ENCODE results near the gene C2orf78.
A peak's percentile ranks its signal among the peaks of the same experiment; 100 is the strongest.
"Not testable (repeated sequence)": the region's sequence is repeated elsewhere in the genome, so short reads cannot be mapped to it uniquely, and the experiment has no call there.

The C2orf78 gene

DNA sequence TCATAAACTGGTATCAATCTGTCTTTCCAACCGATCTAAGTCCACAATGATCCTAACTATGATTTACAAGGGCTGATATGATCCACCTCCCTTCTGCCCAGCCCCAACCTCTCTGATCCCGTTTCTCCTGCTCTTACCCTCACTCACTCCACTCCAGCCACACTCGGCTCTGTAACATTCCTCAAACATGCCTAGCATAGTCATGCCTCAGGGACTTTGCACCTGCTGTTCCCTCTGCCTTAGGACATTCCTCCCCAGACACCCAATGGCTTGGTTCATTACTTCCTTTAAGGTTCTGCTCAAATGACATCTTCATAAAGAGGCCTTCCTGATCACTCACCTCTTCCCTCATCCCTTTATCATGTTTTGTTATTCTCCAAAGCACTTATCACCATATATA is 13.3 kb upstream of the C2orf78 start:
- no peak for TF ChIP-seq CTCF (IDR thresholded peaks at IDR 0.05; ENCODE audit: insufficient read depth, missing control alignments)
- FAIRE-seq (no peak), DNase-seq (ENCODE audit: insufficient read length, low spot score) (no peak)

DNA sequence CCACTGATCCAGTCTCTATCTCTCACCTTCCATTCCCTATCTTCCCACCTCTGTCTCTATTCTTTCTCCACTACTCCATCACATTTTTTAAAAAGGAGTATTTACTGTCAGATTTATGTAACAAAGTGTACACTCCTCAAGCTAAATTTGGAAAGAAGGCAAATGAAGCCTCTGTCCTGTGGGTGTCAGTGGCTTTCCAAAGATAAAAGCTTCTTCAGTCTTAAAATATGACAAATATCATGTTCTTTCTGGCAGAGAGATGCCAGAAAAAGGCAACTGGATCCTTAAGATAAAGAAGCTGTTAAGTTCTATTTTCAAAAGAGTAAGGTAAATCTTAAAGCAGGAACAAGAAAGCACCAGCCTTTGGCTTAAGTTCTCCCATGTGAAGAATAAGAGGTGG is 11.2 kb upstream of the C2orf78 start:
- DNase-seq (ENCODE audit: insufficient read length, low spot score) (no peak), FAIRE-seq (no peak)
- TF ChIP-seq CTCF (IDR thresholded peaks at IDR 0.05; ENCODE audit: insufficient read depth, missing control alignments): no peak

- FAIRE-seq: no peak
- TF ChIP-seq CTCF (IDR thresholded peaks at IDR 0.05; ENCODE audit: insufficient read depth, missing control alignments): no peak
- DNase-seq (ENCODE audit: insufficient read length, low spot score): no peak
These were observed 7.6 kb upstream of the C2orf78 start for GRCh38 chr2:73776381-73776780.

GRCh38 chr2:73776869-73777519 is 7.0 kb upstream of the C2orf78 start:
- DNase-seq (ENCODE audit: insufficient read length, low spot score) (no peak), FAIRE-seq (no peak)
- TF ChIP-seq CTCF (IDR thresholded peaks at IDR 0.05; ENCODE audit: insufficient read depth, missing control alignments): no peak

- not testable (repeated sequence) for FAIRE-seq
These were observed 5.0 kb upstream of the C2orf78 start for GRCh38 chr2:73778867-73779466.

DNA sequence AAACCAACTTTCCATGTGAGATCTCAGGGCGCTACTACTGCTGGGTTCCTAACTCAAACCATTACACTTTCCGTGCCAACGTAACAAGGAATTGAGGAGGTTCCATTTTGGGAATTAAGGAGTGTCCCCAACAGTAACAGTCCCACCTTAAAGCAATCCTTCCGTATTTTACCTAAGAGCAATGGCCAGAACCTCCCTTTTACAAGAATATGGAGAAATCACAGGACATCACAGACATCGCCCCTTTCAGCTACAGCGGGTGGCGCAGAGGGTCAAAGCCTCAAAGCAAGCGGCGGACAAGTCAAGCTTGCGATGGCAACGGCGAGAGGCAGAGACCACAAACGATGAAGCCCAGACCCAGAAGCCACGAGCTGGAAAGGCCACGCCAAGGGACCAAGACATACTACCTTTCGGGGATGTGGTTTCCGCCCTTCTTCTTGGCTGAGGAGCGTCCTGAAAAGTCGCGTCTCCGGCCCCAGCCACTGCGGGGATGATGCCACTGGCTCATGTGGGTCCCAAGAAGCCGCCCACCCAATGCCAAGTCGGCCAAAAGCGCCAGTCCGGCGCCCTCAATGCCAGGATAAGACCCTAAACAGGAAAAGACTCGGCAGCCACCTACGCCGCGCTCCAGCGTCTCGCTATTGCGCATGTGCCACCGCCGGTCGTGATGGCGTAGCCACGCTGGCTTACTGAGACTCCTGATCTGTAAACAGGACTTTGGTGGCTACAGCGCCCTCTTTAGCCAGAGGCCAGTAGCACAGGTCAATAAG is 4.3 kb upstream of the C2orf78 start, which contains the start of gene DUSP11:
DUSP11 (minus strand) TSS at position 637 of the 770 bp plus-strand sequence; CDS start at position 508, 129 bp downstream.
- DNase-seq (ENCODE audit: insufficient read length, low spot score) (peak; percentile 83), FAIRE-seq (peak; percentile 29)
- peak; percentile 90 for TF ChIP-seq CTCF (IDR thresholded peaks at IDR 0.05; ENCODE audit: insufficient read depth, missing control alignments)

More at GRCh38 chr2:73778867-73779466, 5.0 kb upstream of the C2orf78 start:
- not testable (repeated sequence) for DNase-seq (ENCODE audit: insufficient read length, low spot score)

DNA sequence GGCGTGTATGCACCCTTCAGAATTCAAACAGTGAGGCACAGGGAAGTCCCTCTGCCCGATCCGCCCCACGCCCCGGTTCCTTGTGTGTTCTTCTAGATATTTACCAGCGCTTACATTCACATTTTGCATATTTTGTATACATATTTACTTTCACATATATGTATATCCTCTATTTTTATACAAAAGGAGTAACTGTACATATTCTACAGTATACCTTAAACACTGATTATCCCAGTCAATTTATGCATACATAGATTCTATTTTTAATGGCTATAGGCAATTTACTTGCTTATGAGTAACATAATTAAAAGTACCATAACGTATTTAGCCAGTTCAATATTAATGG is 3.8 kb upstream of the C2orf78 start:
- DNase-seq (ENCODE audit: insufficient read length, low spot score) (no peak), FAIRE-seq (no peak)
- no peak for TF ChIP-seq CTCF (IDR thresholded peaks at IDR 0.05; ENCODE audit: insufficient read depth, missing control alignments)

- not testable (repeated sequence) for DNase-seq (ENCODE audit: insufficient read length, low spot score); FAIRE-seq
These were observed 581 bp upstream of the C2orf78 start for GRCh38 chr2:73783402-73783801.
